Transverse colon (tissue), 3 donors: ENCODE measurements around the gene GTPBP1.

Experiments
- EP300 ChIP-seq: sonication (generic); formaldehyde crosslinking; IDR thresholded peaks from one replicate; pipeline ENCODE4 v1.6.1; 2017; ENCODE audit warnings: antibody characterized with exemption, low read depth
- POLR2A ChIP-seq: fragments of 450-650 bp; IDR thresholded peaks from one replicate; pipeline ENCODE4 v1.6.1; 2016; ENCODE audit warnings: antibody characterized with exemption, mild to moderate bottlenecking, moderate library complexity
- TF ChIP-seq, protein P1 (sequence below), 5 experiments: fragments of 200-600 bp in 3 of 5; fragments of 450-650 bp in 2 of 5; sonication (generic) in 3 of 5; IDR thresholded peaks; 1 replicate in 2 of 5; 2 replicates in 3 of 5; pipeline ENCODE4 v1.5.1; 2016 to 2017; ENCODE audit warnings: antibody characterized with exemption in 5 of 5, inconsistent platforms in 3 of 5, mild to moderate bottlenecking in 2 of 5, moderate library complexity in 1 of 5

GRCh38 chr22:38727123-38727522, 21.4 kb downstream of the GTPBP1 start:
- TF ChIP-seq, protein P1, sequence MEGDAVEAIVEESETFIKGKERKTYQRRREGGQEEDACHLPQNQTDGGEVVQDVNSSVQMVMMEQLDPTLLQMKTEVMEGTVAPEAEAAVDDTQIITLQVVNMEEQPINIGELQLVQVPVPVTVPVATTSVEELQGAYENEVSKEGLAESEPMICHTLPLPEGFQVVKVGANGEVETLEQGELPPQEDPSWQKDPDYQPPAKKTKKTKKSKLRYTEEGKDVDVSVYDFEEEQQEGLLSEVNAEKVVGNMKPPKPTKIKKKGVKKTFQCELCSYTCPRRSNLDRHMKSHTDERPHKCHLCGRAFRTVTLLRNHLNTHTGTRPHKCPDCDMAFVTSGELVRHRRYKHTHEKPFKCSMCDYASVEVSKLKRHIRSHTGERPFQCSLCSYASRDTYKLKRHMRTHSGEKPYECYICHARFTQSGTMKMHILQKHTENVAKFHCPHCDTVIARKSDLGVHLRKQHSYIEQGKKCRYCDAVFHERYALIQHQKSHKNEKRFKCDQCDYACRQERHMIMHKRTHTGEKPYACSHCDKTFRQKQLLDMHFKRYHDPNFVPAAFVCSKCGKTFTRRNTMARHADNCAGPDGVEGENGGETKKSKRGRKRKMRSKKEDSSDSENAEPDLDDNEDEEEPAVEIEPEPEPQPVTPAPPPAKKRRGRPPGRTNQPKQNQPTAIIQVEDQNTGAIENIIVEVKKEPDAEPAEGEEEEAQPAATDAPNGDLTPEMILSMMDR (IDR thresholded peaks at IDR 0.05) = no peak
- TF ChIP-seq EP300 (no peak), POLR2A (no peak)
